Heart right ventricle (tissue), 16 donors: Measurements from ENCODE around the gene NECTIN4. TPM values are rescaled to one million over a fixed set of nuclear protein-coding genes. Genes with fewer than 3 reads are reported as not detected.

ENCODE experiments used
- ATAC-seq, 8 donors: fragments of 200-7000 bp; cut with Tn5 transposase; one replicate each; pipeline ENCODE4 v1.9.1; 2020; ENCODE audit warnings: mild to moderate bottlenecking in 8 of 8, moderate library complexity in 8 of 8, moderate number of reproducible peaks in 1 of 8
- DNase-seq, 2 donors: peaks; one replicate each; pipeline ENCODE4 v3.0.0-alpha.2; 2020
- H3K27ac ChIP-seq, 10 donors: fragments of 200-600 bp; sonication (generic) in 2 of 10; one replicate each; pipeline versions ENCODE4 v1.5.0 to v1.8.0; 2020 to 2022; ENCODE audit warnings: mild to moderate bottlenecking in 3 of 10
- H3K27me3 ChIP-seq, 7 donors: fragments of 200-600 bp; one replicate each; pipeline ENCODE4 v1.8.0; 2021 to 2022; ENCODE audit warnings: mild to moderate bottlenecking in 2 of 7
- H3K36me3 ChIP-seq, 9 donors: fragments of 200-600 bp; sonication (generic) in 1 of 9; one replicate each; pipeline versions ENCODE4 v1.5.0 to v1.8.0; 2020 to 2022; ENCODE audit warnings: mild to moderate bottlenecking in 2 of 9
- H3K4me1 ChIP-seq, 9 donors: fragments of 200-600 bp; sonication (generic) in 1 of 9; one replicate each; pipeline versions ENCODE4 v1.5.0 to v1.8.0; 2020 to 2022; ENCODE audit warnings: mild to moderate bottlenecking in 4 of 9
- H3K4me3 ChIP-seq, 10 donors: fragments of 200-600 bp; sonication (generic) in 2 of 10; one replicate each; pipeline versions ENCODE4 v1.5.0 to v1.8.0; 2020 to 2022; ENCODE audit warnings: mild to moderate bottlenecking in 7 of 10, moderate library complexity in 2 of 10
- H3K9me3 ChIP-seq, 11 donors: fragments of 200-600 bp in 10 of 11; sonication (generic) in 2 of 11; one replicate each; pipeline versions ENCODE4 v1.5.0 to v1.8.0; 2013 to 2022; ENCODE audit warnings: mild to moderate bottlenecking in 2 of 11, control low read depth in 1 of 11, moderate library complexity in 1 of 11
- WGBS, 2 donors: extraction: QIAGEN DNeasy Blood & Tissue Kit; methylation state at CpG; one replicate each; pipeline ENCODE4 v1.1.7; 2013; ENCODE audit warnings: inconsistent platforms in 1 of 2; 5-methylcytosine and 5-hydroxymethylcytosine counted together
- intact Hi-C, 10 donors: fragments of 100-400 bp; cut with DNase I; formaldehyde crosslinking; loops; one replicate each; pipeline versions ENCODE4 v1.11.1 to v1.14.2; 2022
- polyA plus RNA-seq, 2 donors: library from polyadenylated mRNA; stranded (reverse); fragments of 200-250 nt; gene quantifications; one replicate each; pipeline ENCODE4 v1.2.3, GENCODE V29; 2013
- total RNA-seq, 10 donors: library from RNA; stranded (reverse); fragmentation: NEBNext Ultra II Directional in 3 of 10; extraction: Animal tissue kit (Norgen Biotek cat#: 25700) in 3 of 10; gene quantifications; one replicate each; pipeline versions ENCODE4 v1.2.1 to v1.2.4, GENCODE V29; 2021 to 2023
- TF ChIP-seq, protein P1 (sequence below), 9 donors: fragments of 200-600 bp; sonication (generic) in 2 of 9; IDR thresholded peaks; one replicate each; pipeline versions ENCODE4 v1.5.0 to v1.8.0; 2021 to 2022; ENCODE audit warnings: antibody characterized with exemption in 9 of 9, mild to moderate bottlenecking in 5 of 9, moderate library complexity in 1 of 9
- donor health status: Arrhythmogenic right ventricular cardiomyopathy.
- donor health status: ischemic (EF 13 %, LVEDD 7.1; RV severe dilation, severe dysfunction).
- donor health status: healthy with polysubstance abuse.
- donor health status: DM: no; HTN: yes; CAD: no.
- donor health status: DM: no; HTN: no; CAD: no.
- donor health status: ischemic (EF 25% LVEDD 6.9; RV normal size, moderate dysfunction).
- donor health status: ischemic (EF 25% LVEDD 5.7; RV mildly dilated, moderate dysfunction).
- donor health status: healthy.
- donor health status: DM: yes; HTN: yes; CAD: no.
- donor health status: Ischemic cardiomyopathy.
- donor health status: ischemic (EF 35%, LVEDD 5.7; RV mildly dilated, moderate dysfunction).
- donor health status: nonischemic (EF 11% LVEDD 7.7; RV severe dilation, severe dysfunction).
- donor health status: DM: yes; HTN: yes; CAD: no.
- donor health status: PGD.
- donor health status: ischemic (EF 29% LVEDD 5.4; RV normal size, mild dysfunction).
- donor health status: nonischemic (EF 23%, LVEDD 6.1; RV moderate dilation, normal function).

Gene NECTIN4
- total and polyA plus RNA-seq, 12 donors = 0.06 to 0.19 TPM; not detected in 10

DNA sequence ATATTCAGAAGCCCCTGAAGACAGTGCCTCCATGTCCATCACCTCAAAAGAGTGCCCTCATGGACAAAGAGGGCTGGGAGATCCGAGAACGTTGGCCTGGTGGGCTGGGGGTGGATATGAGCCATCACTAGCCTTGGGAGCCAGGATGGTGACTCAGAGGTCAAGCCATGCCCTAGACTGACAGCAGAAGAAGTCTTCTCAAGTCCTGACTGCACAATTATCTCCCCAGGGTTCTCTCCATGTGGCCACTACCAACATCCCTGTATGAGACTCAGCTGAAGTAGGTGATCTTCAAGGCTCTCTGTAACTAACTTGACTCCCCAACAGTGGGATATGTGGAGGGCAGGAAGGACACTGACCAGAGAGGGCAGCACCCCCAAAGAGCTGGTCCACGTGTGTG is 36.5 kb downstream of the NECTIN4 start:
- WGBS, 2 donors = 75 to 86% methylated on average over 3 of the region's 3 CpGs
- Histone ChIP-seq H3K9me3 (no peaks in the 10 kb centered on the region), H3K4me3 (no peak overlapping the region), H3K36me3 (peaks cover 0 to 84% (median 0%) of the 10 kb centered on the region in 9 donors), H3K27me3 (peaks cover 0 to 39% (median 17%) of the 10 kb centered on the region in 7 donors), H3K27ac (no peak overlapping the region), H3K4me1 (peaks cover 0 to 14% (median 0%) of the 10 kb centered on the region in 9 donors)
- intact Hi-C loops = no loop called here
- TF ChIP-seq, protein P1, sequence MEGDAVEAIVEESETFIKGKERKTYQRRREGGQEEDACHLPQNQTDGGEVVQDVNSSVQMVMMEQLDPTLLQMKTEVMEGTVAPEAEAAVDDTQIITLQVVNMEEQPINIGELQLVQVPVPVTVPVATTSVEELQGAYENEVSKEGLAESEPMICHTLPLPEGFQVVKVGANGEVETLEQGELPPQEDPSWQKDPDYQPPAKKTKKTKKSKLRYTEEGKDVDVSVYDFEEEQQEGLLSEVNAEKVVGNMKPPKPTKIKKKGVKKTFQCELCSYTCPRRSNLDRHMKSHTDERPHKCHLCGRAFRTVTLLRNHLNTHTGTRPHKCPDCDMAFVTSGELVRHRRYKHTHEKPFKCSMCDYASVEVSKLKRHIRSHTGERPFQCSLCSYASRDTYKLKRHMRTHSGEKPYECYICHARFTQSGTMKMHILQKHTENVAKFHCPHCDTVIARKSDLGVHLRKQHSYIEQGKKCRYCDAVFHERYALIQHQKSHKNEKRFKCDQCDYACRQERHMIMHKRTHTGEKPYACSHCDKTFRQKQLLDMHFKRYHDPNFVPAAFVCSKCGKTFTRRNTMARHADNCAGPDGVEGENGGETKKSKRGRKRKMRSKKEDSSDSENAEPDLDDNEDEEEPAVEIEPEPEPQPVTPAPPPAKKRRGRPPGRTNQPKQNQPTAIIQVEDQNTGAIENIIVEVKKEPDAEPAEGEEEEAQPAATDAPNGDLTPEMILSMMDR (IDR thresholded peaks at IDR 0.05) = no peak
- no peak for DNase-seq
- no peak for ATAC-seq

DNA sequence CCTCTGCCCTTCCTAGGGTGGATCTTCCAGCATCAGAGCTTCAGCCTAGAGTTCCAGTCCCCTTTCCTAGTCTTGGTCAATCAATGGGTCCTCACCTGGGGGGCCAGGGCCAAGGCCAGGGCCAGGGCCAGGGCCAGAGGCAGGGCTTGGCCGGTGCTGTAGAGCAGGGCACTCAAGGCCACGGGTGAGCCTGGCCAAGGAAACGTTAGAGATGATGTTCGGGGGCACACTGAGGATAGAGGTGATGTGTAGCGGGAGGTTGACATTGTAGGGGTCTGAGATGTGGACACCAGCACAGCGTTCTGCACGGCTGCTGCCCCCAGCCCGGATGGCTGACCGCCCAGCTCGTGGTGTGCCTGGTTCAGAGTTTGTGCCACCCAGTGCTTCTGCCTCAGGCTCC is 38.1 kb downstream of the NECTIN4 start:
- H3K36me3 ChIP-seq = peaks cover 0 to 69% (median 0%) of the 10 kb centered on the region in 9 donors
- no peak for DNase-seq
- 91% methylated on average over 10 of the region's 10 CpGs for WGBS, 2 donors
- H3K27me3 ChIP-seq = peaks cover 0 to 26% (median 11%) of the 10 kb centered on the region in 7 donors
- no peak overlapping the region for H3K4me3 ChIP-seq
- intact Hi-C loops = no loop called here
- peaks cover 0 to 31% (median 0%) of the 10 kb centered on the region in 9 donors for H3K4me1 ChIP-seq
- H3K9me3 ChIP-seq = no peaks in the 10 kb centered on the region
- H3K27ac ChIP-seq = no peak overlapping the region
- no peak for ATAC-seq
- TF ChIP-seq, protein P1 (IDR thresholded peaks at IDR 0.05) = no peak

DNA sequence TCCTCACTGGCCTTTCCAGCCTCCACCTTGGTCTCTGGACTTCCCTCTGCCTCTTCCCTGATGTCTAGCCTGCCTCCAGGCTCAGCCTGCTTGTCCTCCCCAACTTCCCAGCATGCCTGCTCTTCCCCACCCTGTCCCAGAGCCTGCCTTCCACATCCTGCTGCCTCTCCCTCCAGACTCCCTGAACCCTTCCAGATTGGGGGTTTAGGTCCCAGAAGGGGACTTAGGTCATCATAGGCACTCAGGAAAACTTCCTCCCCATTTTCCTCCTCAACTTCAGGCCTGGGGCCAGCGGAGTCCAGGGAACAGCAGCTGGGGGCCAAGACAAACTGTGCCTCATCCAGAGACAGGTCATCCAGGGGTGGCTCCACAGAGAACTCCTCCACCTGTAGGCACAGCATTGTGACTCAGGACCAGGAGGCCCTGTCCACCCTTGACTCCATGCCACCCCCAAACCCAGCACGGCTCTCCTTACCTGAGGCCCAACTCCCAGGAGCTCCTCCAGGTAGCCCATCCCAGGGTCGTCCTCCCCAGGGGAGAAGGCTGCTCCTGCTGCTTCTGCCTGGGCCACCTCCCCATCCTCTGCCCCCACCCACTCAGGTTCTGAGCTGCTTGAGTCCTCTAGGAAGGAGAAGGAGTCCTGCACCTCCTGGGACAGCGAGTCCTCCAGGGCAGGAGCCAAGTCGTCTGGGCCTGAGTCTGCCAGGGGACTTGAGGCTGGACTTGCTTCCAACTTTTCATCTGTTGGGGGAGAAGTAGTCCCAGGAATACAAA is 40.2 kb downstream of the NECTIN4 start:
- WGBS, 2 donors = 79 to 92% methylated on average over 5 of the region's 5 CpGs
- Histone ChIP-seq H3K27ac (peak overlapping the region in 1 of 10 donors; percentile 98), H3K9me3 (no peaks in the 10 kb centered on the region), H3K4me1 (peaks cover 0 to 38% (median 8%) of the 10 kb centered on the region in 9 donors), H3K4me3 (no peak overlapping the region), H3K27me3 (peaks cover 0 to 6% (median 0%) of the 10 kb centered on the region in 7 donors), H3K36me3 (peaks cover 0 to 51% (median 0%) of the 10 kb centered on the region in 9 donors)
- intact Hi-C loops = loop anchor here in 5 of 10 donors (5.0 to 10.0 kb wide), 4 partner anchors 48 to 703 kb away; partner anchors contain the start of genes KLHDC9 (in 2 of the 5), NIT1 (in 1 of the 5) and PFDN2 (in 1 of the 5)
- DNase-seq (no peak), ATAC-seq (no peak)
- TF ChIP-seq, protein P1 (IDR thresholded peaks at IDR 0.05) = no peak

DNA sequence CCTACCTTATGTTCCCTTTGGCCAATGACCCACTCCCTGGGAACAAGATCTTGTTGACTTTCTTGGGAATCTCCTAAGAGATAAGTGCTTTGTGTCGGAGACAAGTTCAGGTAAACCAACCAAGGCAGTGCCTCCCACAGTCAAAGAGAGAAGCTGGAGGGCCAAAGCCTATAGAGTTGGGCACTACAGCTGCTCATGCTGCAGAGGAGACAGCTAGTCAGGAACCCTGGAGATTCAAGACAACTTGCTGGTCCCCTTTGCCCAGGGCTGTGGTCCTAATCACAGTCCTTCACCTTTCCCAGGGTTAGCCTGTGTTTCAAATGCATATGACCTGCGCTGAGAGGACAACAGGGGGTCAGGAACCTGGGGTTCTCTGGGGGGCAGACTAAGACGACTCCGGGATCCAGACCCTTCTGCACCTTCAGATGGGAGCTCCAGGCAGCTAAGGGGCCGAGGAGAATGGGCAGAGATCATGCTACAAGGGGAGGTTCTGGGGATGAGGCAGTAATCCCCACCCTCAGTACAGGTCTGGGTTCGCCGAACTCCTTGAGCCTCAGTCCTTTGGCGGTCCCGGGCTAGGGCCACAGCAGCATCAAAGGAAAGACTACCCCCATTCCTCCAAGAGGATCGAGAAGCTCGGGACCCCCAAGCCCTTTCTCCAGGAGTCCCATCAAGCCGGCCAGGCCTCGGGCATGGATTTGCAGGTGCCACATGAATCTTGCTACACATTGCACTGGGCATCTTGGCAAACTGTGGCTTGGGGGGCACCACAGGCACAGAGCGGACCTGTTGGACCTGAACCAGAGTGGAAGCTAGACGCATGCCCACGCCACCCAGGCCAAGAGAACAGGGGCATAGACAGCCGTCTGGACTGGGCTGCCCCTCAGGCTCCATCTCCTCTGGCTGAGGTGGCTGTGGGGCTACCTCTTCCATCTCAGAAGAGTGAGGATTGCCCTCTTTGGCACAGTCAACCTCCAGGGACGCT is 41.6 kb downstream of the NECTIN4 start:
- WGBS, 2 donors = 97 to 98% methylated on average over 18 of the region's 18 CpGs
- Histone ChIP-seq H3K4me1 (peaks cover 0 to 51% (median 17%) of the 10 kb centered on the region in 9 donors), H3K9me3 (no peaks in the 10 kb centered on the region), H3K27ac (peak overlapping the region in 2 of 10 donors; percentile 90 to 98), H3K4me3 (no peak overlapping the region), H3K36me3 (peaks cover 0 to 45% (median 3%) of the 10 kb centered on the region in 9 donors), H3K27me3 (no peaks in the 10 kb centered on the region)
- intact Hi-C loops = loop anchor here in 5 of 10 donors (5.0 to 10.0 kb wide), 4 partner anchors 50 to 705 kb away; partner anchors contain the start of genes KLHDC9 (in 2 of the 5), NIT1 (in 1 of the 5) and PFDN2 (in 1 of the 5)
- no peak for ATAC-seq
- DNase-seq = no peak
- TF ChIP-seq, protein P1 (IDR thresholded peaks at IDR 0.05) = no peak
